Iris pigment epithelial cell (primary cell): Measurements from ENCODE around the gene UGT1A3.

Experiments used
- DNase-seq: peaks from one replicate; pipeline ENCODE4 v3.0.0-alpha.2; 2011; ENCODE audit warnings: low read depth

The UGT1A3 gene

GRCh38 chr2:233796254-233796653 is 67.4 kb downstream of the UGT1A3 start:
- DNase-seq = no peak

- no peak for DNase-seq
Measured at GRCh38 chr2:233798335-233799086, 69.7 kb downstream of the UGT1A3 start.

DNA sequence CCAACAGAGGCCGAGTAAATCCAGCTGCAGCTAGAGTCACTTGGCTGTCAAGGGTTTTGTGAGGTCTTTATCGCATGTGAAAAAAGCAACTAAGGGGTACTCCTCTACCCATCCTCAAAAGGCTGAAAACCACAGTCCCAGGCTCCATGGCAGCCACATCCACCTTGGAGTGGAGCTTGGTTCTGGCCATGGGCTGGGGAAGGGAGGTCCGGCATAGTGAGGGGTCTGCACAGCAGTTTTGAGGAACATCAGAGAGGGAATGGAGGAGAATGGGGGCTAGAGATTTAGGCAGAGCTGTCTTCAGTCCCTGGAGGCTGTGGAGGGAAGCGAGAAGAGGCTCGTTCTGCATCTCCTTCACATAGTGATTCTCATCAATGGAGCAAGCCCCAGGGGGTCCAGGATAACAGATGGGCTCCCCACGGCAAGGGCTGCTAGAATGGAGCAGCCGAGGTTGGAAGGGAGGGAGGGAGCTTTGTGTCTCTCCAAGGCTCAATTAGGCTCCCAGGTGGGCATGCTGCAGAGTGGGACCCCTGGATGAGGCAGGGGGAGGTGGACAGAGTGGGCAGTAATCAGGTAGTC is 70.3 kb downstream of the UGT1A3 start:
- no peak for DNase-seq

DNA sequence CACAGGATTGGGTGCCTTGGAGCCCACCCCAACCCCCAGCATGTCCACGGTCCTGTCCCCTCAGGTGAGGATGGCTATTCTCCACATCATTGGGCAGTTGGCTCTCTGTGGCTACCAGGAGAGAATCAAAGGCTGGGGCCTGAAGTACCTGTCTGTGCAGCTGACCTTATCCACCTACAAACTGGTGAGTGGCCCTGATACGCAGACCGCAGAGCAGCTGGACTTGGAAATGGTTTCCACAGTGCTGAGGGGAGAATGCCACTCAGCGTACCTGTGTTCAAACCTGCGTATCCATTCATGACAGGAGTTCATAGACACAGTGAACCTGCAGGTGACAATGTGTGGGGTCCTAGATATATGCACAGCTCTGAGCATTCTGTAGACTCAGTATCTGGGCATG is 70.9 kb downstream of the UGT1A3 start:
- no peak for DNase-seq

DNA sequence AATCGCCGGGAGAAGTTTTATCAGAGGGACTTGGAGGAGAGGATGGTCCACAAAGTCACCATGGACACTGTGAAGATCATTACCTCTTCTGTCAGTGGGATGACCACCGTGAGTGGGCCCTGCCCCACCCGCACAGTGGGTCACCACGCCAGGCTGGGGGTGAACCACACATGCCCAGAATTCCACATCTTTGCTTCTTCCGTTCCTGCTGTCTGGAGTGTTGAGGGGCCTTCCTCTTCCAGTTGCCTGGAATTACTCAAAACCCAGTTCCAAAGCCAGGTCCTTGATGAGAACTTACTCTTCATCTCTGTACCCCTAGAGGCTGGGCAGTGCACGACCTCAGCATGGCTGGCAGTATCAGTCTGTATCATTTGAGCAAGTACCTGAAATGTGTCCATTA is 71.4 kb downstream of the UGT1A3 start:
- DNase-seq = no peak

DNA sequence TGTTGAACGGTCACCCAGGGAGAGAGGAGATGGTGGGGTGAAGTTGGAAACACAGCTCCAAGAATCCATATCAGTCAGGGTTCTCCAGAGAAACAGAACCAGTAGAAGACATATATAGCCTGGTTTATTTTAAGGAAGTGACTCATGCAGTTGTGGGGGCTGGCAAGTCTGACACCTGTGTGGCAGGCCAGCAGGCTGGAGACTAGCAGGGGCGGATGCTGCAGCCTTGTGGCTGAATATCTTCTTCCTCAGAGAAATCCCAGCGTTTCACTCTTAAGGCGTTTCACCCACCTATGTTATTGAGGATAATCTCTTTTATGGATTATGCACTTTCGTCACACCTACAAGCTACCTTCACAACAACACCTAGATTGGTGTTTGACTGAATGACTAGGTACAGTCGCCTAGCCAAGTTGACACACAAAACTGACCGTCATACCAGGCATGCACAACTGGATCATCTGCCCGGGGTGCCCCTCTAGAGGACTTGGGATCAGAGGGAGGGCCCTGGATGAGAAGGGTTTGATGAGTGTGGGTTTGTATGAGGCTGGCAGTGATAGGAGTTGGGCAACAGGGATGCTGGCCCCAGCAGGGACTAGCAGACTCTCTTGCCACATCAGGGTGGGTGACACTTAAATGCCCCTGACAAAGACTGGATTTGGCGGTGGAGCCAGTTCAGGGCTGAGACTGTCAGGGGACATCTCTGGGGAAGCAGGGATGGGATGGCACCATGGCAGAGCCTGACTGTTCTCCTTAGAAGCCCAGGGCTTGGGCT is 72.7 kb downstream of the UGT1A3 start:
- DNase-seq = peak; percentile 22

DNA sequence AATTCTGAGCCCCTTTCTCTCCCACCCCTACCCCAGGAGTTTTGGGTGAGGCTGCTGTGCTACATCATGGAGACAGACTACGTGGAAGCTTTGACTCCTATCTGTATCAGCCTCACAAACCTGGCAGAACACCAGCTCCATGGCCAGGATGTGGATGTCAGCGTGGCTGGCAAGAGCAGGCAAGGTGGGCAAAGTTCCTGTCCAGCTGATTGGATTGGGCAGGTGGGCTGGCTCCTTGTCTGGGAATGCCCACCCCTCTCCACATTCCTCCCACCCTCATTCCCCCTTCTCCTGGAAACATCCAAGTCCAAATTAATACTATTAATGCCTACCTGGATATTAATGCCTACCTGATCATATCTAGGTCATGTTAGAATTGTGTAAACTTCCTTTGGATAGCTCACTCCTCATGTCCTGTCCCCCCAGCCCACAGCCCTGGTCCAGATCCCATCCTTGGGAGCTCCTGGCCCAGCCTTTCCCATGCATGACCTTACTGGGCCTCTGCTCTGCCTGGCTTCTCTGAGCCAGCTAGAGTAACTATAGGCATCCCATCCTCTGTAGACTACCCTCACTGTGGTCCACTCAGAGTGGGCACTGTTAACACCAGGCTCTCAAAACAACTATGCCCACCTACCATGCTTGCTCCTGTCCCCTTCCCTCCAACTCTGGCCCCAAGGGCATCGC is 73.4 kb downstream of the UGT1A3 start:
- no peak for DNase-seq

DNA sequence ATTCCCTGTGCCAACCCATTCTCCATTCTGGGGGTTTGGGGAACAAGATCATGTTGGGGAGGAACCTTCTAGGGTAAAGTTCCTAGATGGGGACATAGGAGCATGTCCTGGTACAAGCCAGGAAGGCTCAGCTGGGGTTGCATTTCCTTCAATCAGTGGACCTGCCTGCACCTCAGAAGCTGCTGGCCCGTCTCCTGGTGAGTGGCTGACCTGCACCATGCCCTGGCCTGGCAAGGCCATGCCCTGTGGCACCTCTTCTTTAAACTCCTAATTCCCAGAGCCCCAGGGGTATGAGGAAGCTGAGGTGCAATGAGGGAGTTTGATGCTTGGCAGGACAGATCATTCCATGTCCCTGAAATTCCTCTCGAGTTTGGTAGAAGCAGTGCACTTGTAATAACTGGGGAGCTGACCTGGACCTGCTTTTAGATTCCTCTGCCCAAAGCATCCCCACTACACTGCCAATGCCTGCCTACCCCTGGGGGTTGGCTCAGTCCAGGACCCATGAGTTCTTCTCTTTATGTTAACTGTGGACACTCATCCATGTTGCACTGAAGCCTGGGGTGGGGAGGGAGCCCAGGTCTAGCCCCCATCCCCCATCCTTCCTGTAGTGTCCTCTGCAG is 74.6 kb downstream of the UGT1A3 start:
- DNase-seq = no peak

- no peak for DNase-seq
Measured at GRCh38 chr2:233803994-233804393, 75.2 kb downstream of the UGT1A3 start.

- peak; percentile 3 for DNase-seq
Measured at GRCh38 chr2:233807215-233807865, 78.5 kb downstream of the UGT1A3 start.

DNA sequence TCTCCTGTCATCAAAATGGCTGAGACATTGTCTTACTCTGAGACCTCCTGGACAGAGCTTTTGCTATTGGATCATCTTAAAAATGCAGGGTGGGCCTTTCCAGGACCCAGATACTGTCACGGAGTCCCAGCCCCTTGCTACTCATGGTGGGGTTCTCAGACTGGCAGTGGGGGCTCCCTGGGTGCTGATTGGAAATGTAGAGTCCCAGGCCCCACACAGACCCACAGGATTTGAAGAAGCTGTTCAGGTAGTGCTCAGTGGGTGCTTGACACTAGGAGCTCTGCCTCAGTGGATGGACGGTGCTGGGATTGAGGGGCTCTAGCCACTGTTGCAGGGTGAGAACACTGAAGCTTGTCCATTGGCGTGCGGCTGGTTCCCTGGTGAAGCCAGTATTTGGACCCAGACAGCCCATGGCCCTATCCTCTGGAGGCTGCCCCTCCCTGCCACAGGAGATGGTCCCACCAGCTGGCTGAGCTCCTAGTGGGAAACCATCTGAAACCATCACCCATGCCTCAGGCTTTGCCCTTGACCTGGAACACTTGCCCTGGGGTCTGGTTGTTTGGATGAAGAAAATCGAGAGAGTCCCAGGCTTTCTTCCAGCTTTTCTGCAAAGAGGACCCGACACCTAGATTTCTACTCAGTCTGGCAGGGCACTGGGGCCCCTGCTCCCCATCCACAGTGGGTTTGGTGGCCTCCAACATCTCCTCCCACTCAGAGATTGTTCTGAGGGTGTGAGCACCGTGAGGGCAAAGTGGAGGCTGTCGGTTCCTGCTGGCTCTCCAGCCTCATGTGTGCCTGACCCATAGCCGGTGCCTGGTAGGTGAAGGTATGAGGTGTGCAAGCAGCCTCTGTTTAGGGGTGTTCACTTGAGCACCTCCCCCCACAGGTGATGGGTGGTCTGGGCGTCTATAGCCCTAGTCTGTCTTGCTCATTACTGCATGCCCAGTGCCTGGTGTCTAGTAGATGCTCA is 79.4 kb downstream of the UGT1A3 start:
- DNase-seq = no peak

DNA sequence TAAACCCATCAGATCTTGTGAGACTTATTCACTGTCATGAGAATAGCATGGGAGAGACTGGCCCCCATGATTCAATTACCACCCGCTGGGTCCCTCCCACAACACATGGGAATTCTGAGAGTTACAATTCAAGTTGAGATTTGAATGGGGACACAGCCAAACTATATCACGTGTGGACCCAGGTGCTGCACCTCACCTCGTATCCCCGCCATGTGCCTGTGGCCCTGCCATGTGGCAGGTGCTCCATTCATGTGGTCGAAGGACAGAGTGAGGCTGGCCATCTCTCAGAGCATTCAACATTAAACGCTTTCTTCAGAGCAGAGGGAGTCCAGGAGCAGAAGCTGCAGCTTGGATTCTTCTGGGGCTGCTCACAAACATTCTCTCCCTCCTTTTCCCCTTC is 81.5 kb downstream of the UGT1A3 start:
- no peak for DNase-seq

DNA sequence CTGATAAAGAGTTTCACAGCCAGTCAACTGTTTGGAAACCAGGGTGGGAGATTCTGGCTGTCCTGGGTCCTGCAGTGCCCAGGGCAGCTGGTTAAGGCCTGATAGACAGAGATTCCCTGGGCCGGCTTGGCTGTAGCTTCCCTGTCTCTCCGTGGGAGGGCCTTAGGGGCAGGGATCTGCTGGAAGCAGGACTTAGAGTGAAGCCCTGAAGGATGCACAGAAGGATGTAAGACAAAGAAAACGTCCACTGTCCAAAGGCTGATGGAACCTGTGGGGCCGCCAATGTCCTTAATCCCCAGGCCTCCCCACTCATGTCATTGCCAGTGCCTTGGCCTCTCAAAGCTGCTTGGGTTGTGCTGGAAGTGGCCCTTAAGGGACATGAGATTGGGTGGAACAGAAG is 82.2 kb downstream of the UGT1A3 start:
- DNase-seq = no peak

DNA sequence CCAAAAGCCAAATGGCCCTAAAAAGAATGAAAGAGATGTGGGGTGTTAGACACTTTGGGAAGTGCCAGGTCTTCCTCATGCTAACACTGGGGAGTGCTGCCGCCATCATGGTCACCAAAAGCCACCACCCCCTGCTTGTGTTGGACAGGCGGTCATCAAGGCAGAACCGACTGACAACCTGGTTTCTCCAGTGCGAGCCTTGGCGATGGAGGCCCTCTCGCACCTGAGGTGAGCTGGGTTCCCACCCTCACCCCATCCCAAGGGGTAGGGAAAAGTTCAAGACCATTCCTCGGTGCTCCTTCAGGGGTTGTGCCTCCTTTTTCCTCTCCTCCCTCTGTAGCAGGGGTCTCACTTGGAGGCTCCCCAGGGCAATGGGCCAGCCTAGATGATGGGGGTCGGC is 82.9 kb downstream of the UGT1A3 start:
- no peak for DNase-seq

DNA sequence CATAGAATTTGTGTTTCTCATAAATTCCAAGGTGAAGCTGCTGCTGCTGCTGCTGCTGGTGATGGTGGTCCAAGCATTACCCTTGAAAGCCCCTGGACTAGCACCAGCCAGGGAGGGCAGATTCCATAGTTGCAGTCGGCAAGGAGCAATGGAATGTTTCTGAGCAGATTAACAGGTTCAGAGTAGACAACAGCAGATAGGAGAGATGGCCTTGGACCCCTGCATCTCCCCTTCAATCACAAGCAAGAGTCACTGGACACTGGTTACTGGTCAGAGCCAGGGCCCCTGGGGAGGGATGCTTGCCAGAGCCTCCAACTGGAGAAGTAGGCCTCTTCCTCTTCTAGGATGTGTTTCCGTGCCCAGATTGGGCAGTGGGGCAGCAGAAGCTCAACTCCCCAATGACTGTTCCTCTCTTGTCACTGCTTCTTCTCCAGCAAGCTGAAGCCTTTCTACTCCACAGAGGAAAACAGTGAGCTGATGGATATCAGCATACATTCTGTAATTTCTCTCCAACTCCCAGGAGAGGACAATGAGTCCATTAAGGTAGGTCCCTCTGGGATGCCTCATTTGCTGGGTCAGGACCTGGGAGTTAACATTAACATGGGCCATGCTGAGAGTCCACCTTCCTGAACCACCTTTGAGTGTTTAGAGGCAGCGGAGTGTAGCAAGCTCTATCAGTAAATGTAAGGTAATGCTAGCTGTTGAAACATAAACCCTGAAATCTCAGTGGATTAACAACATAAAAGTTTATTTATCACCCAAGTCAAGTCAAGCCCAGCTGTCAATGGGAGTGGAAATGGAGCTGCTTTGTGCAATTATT is 84.6 kb downstream of the UGT1A3 start:
- no peak for DNase-seq

DNA sequence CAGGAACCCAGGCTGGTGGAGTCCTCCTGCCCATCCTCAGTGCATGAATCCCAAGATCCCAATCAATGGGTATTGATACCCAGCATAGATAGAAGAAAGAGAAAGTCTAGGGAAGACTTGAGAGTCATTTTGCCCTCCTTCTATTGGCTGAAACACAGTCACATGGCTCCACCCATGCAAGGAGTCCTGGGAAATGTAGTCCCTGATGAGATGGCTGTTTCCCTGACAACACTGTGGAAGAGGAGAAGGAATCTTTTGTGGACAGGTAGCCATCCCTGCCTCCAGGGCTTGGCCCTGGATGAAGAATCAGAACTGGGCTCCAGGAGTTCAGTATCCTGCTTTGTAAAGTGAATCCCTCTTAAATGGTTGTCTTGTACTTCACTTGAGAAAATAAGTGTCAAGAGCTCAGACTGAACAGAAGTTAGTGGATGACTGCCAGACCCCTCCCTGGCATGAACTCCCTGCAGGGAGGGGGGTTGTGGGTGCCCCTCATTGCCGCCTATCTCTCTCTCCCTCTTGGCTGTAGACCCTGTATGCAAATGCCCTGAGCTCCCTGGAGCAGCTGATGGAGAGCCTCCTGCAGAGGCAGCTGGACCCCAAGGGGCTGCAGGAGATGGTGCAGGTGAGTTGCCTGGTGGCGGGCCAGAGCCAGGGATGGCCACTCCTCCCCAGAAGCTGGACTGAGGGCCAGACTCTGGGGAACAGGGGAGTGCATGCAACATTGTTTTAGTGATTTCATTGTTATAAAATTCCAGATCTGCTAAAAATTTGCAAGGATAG is 85.4 kb downstream of the UGT1A3 start:
- peak; percentile 22 for DNase-seq

DNA sequence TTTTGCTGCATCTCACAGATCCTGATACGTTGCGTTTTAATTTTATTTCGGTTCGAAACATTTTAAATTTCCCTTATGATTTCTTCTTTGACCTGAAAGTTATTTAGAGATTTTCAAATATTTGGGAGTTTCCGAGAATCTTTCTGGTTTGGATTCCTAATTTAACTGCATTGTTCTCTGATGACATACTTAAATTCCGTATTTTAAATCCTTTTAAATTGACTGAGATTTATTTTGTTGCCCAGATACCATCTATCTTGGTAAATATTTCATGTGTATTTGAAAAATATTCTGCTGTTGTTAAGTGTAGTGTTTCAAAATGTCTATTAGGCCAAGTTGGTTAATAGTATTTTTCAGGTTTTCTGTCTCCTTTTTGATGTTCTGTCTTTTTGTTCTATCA is 87.0 kb downstream of the UGT1A3 start:
- DNase-seq = no peak

DNA sequence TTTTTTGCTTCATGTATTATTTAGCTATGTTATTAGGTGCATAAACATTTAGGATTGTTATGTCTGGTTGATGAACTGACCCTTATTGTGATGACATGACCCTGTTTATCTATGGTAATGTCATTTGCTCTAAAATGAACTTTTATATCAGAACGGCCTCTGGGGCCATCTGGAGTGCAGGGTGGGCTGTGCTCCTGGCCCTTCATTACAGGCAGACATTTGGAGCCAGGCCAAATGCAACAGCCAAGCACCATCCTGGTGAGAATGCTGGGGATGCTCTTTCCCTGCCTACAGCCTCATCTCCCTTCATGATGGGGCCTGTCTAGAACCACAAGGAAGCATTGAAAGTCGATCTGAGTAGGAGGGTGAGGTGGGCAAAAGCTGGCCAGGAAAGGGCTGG is 87.5 kb downstream of the UGT1A3 start:
- DNase-seq = no peak

- no peak for DNase-seq
Measured at GRCh38 chr2:233816771-233817170, 87.9 kb downstream of the UGT1A3 start.
